NCI-H1417 treated with DMSO at 0.1 percent for 48 hours (cell line): ENCODE data around the gene KDM4D.
"Not testable (repeated sequence)": the region's sequence is repeated elsewhere in the genome, so short reads cannot be mapped to it uniquely, and the experiment has no call there.

ENCODE experiments used
- DNase-seq: peaks from one replicate; lab custom pipeline; 2025; lab: John Stamatoyannopoulos, UW

The KDM4D gene

DNA sequence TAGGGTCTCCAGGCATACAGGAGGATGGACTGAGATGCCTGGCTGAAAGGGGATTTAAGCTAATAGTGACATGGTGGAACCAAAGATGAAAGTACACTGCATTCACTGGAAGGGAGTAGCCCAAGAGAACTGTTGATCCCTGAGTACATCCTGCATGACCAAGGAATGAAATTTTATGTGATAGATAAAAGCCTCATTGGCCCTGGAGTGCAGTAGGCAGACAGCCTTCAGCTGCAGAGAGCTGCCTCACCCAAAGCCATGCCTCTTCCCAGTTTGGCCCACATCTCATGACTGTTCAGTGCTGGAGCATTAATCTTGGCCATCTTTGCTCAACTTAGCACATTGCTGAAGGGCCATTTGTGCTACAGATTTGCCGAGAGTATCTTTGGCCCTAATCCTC, 59.5 kb downstream of the KDM4D start:
- no peak for DNase-seq

DNA sequence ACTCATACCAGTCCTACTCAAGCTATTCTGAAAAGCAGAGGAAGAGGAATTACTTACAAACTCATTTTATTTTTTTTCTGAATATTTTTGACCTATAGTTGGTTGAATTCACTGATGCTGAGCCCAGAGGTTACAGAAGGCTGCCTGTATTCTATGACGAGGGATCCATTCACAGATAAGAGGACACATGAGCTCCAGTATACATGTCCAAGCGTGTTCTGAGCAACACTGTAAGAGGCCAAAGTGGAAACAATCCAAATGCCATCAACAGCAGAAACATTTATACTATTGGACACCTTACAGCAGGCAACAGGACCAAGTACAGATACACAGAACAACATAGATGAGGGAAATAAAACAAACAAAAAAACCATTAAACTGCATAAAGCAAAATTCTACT, 61.8 kb downstream of the KDM4D start:
- DNase-seq, result no peak

DNA sequence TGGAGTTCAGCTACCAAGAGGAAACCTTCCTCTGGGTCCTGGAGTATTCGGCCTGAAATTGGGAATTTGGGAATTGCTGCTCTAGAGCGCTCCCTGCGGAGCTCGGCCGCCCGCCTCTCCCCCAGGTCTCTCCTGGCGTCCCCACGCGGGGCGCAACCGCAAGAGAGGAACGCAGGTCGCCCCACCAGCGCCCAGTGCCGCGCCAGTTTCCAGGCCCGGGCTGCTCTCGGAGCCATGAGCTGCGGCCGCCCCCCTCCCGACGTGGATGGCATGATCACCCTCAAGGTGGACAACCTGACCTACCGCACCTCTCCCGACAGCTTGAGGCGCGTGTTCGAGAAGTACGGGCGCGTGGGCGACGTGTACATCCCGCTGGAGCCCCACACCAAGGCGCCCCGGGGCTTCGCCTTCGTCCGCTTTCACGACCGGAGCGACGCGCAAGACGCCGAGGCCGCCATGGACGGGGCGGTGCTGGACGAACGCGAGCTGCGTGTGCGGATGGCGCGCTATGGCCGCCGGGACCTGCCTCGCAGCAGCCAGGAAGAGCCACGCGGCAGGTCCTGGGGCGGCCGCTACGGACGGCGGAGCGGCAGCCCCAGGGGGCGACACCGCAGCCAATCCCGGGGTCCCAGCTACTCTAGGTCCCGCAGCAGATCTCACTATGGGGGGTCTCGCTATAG, 64.0 kb downstream of the KDM4D start:
- not testable (repeated sequence) for DNase-seq

DNA sequence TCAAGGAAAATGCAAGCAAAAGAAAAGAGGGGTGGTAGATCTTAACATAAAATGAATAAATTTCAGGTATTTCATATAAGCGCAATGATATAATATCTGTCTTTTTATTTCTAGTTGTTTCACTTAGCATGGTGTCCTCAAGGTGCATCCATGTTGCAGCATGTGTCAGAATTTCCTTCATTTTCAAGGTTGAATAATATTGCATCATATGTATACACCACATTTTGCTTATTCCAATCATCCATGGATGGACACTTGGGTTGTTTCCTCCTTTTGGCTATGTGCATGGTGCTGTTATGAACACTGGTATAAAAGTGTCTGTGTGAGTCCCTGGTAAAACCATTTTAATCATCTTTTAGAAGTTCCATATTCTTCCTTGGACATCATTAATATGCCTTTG, 68.7 kb downstream of the KDM4D start:
- no peak for DNase-seq

DNA sequence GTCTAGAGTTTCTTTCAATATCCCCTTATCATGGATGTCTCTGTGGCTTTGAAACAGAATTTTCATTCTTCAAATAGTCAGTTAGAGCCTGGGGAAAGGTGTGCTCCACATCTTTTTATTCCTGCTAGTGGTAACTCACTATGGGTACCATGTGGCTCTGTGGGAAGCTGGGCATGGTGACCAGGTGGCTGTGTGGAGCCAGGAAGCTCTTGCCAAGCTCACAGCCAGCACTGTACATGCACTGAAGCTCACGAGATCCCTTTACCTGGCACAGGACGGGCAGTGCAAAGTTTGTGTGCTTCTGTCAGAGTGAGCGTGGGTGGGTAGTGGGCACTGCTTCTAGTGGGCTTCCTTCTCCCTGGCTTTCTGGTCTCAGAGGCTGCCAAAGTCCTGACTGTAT, 69.4 kb downstream of the KDM4D start:
- DNase-seq, result no peak

DNA sequence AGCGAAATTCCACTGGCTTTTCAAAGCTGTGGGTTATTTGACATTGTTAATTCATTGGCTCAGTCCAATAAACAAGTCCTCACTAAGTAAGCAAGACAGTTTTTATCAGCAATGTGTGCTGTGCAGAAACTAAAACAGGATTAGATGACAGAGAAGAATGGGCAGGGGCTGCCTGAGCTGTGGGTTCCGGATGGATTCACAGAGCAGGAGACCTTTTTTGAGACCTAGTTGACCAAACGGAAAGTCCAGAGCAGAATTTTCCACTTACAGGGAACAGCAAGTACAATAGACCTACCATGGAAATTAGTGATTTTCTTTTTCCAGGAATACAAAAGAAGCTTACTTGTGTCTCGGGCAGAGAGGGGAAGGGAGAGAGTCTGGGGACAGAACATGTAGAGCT, 70.5 kb downstream of the KDM4D start:
- DNase-seq, result no peak

DNA sequence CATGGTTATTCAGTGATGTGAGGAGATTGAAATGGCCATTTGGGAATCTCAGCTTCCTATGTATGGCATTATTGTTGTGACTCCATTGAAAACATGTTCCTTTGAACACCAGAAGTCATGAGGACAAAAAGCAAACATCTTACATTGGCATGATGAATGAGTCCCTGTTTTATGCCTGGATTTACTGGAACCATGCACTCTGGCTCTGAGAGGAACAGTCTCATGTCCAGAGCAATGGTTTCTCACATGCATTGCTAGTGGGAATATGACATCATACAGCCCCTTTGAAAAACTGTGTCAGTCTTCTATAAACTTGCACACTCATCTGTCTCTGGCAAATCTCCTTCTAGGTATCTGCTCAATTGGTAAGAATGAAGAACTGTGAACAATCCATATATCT, 72.3 kb downstream of the KDM4D start:
- no peak for DNase-seq
